GM12878 (cell line): ENCODE measurements around the gene ANKRD33B. TPM values are rescaled to one million over a fixed set of nuclear protein-coding genes. Genes with fewer than 3 reads are reported as not detected.

ENCODE experiments used
- ATAC-seq: fragments of 200-7000 bp; cut with Tn5 transposase; 3 replicates; pipeline ENCODE4 v1.9.1; 2020; ENCODE audit warnings: mild to moderate bottlenecking, moderate library complexity
- BruUV-seq: library from RNA; stranded (reverse); fragments of 400-500 nt; replicated peaks from 2 replicates; lab custom pipeline; 2021; lab: Mats Ljungman, UMichigan
- CTCF ChIA-PET: fragments of 300-600 bp; sonication (Branson Sonifier 250); formaldehyde crosslinking; extraction: SDS; loops from one replicate; lab custom pipeline; 2021; ENCODE audit warnings: inconsistent platforms; lab: Yijun Ruan, JAX
- POLR2A ChIA-PET: fragments of 350-600 bp; formaldehyde crosslinking; extraction: SDS; loops from one replicate; lab custom pipeline; 2021; ENCODE audit warnings: inconsistent platforms; lab: Charles Lee
- RAD21 ChIA-PET: fragments of 300-600 bp; sonication (Branson Sonifier 250); formaldehyde crosslinking; loops from one replicate; lab custom pipeline; 2023; ENCODE audit warnings: antibody characterized with exemption; ENCODE audit not compliant: unreplicated experiment; lab: Charles Lee
- SMC1A ChIA-PET: fragments of 300-600 bp; sonication (Branson Sonifier 250); formaldehyde crosslinking; loops from one replicate; lab custom pipeline; 2023; ENCODE audit not compliant: unreplicated experiment, uncharacterized antibody; lab: Charles Lee
- DNase-seq: peaks from one replicate; pipeline ENCODE4 v3.0.0-alpha.2; 2011; ENCODE audit warnings: low read depth, low spot score
- FAIRE-seq: peaks from 3 replicates; lab custom pipeline; 2011; peaks lifted over from hg19 to GRCh38; lab: Jason Lieb, UNC
- H2AFZ ChIP-seq: 2 replicates; pipeline ENCODE4 v1.6.0; 2011; ENCODE audit warnings: low read depth, low read length, control low read depth; ENCODE audit not compliant: control insufficient read depth
- H3K27ac ChIP-seq: 2 replicates; pipeline ENCODE4 v1.5.1; 2011; ENCODE audit warnings: control low read depth; ENCODE audit not compliant: control insufficient read depth, insufficient read depth
- H3K27me3 ChIP-seq, 2 experiments: replicated peaks in 1 of 2; 2 replicates each; pipeline versions ENCODE4 v1.6.0 to v1.6.1; 2011; ENCODE audit warnings: low read length in 1 of 2; ENCODE audit not compliant: control insufficient read depth in 2 of 2, insufficient read depth in 2 of 2
- H3K36me3 ChIP-seq, 2 experiments: 2 replicates each; pipeline ENCODE4 v1.5.1; 2011; ENCODE audit warnings: low read length in 1 of 2; ENCODE audit not compliant: control insufficient read depth in 2 of 2, insufficient read depth in 2 of 2
- H3K4me1 ChIP-seq: 2 replicates; pipeline ENCODE4 v1.6.1; 2011; ENCODE audit warnings: mild to moderate bottlenecking, low read length, moderate library complexity, mixed read lengths; ENCODE audit not compliant: control insufficient read depth, insufficient read depth
- H3K4me2 ChIP-seq: 2 replicates; pipeline ENCODE4 v1.6.0; 2011; ENCODE audit warnings: control low read depth; ENCODE audit not compliant: control insufficient read depth, insufficient read depth
- H3K4me3 ChIP-seq: fragments of 200-600 bp; sonication (generic); 2 replicates; pipeline ENCODE4 v1.5.1; 2016
- H3K79me2 ChIP-seq: 2 replicates; pipeline ENCODE4 v1.6.0; 2011; ENCODE audit warnings: low read length; ENCODE audit not compliant: control insufficient read depth, insufficient read depth
- H3K9ac ChIP-seq: 2 replicates; pipeline ENCODE4 v1.8.0; 2011; ENCODE audit warnings: low read length, control low read depth, mixed read lengths; ENCODE audit not compliant: control insufficient read depth, insufficient read depth
- H3K9me3 ChIP-seq: replicated peaks from 3 replicates; pipeline ENCODE4 v1.5.1; 2011; ENCODE audit warnings: mild to moderate bottlenecking, low read length; ENCODE audit not compliant: control insufficient read depth, insufficient read depth
- H4K20me1 ChIP-seq: 2 replicates; pipeline ENCODE4 v1.6.0; 2011; ENCODE audit not compliant: control insufficient read depth, insufficient read depth
- CBX3 ChIP-seq: fragments of 200-600 bp; sonication (generic); IDR thresholded peaks from 2 replicates; pipeline ENCODE4 v1.6.1; 2016; ENCODE audit warnings: low read depth, borderline replicate concordance
- CBX5 ChIP-seq: sonication (generic); IDR thresholded peaks from 2 replicates; pipeline ENCODE4 v1.6.1; 2016; ENCODE audit warnings: low read depth, moderate library complexity, mild to moderate bottlenecking, inconsistent platforms
- EZH2 ChIP-seq: IDR thresholded peaks from 2 replicates; pipeline ENCODE4 v1.6.1; 2012; ENCODE audit warnings: low read depth, mild to moderate bottlenecking, control low read depth, inconsistent platforms, low read length, borderline replicate concordance; ENCODE audit not compliant: control insufficient read depth
- IKZF1 ChIP-seq: fragments of 450-650 bp; conservative IDR thresholded peaks from 2 replicates; pipeline ENCODE4 v1.6.1; 2017; ENCODE audit warnings: antibody characterized with exemption, mild to moderate bottlenecking
- NFYA ChIP-seq: IDR thresholded peaks from 2 replicates; pipeline ENCODE4 v1.6.1; 2011; ENCODE audit warnings: low read depth, mild to moderate bottlenecking, low read length, improper control_type of control experiment, borderline replicate concordance
- PAX8 ChIP-seq: fragments of 450-650 bp; IDR thresholded peaks from 2 replicates; pipeline ENCODE4 v1.6.1; 2017; ENCODE audit warnings: mild to moderate bottlenecking, moderate library complexity
- RAD51 ChIP-seq: fragments of 450-650 bp; IDR thresholded peaks from 2 replicates; pipeline ENCODE4 v1.6.1; 2016; ENCODE audit warnings: moderate library complexity, mild to moderate bottlenecking, inconsistent platforms
- STAT3 ChIP-seq: IDR thresholded peaks from 2 replicates; pipeline ENCODE4 v1.6.1; 2011; ENCODE audit warnings: low read depth, low read length, improper control_type of control experiment
- WGBS: methylation state at CpG from one replicate; pipeline ENCODE4 v1.1.6; 2016; ENCODE audit warnings: low lambda C conversion rate; ENCODE audit not compliant: insufficient replicate concordance, insufficient coverage; ENCODE audit errors: missing lambda C conversion rate; 5-methylcytosine and 5-hydroxymethylcytosine counted together
- in situ Hi-C: fragments of 300-500 bp; cut with MboI; formaldehyde crosslinking; loops from 9 replicates; pipeline ENCODE4 v1.14.3; 2018; ENCODE audit warnings: mixed read lengths
- intact Hi-C: fragments of 100-400 bp; cut with micrococcal nuclease; formaldehyde crosslinking; loops from one replicate; pipeline ENCODE4 v1.14.2; 2022; ENCODE audit not compliant: unreplicated experiment
- polyA plus RNA-seq, 11 experiments: library from polyadenylated mRNA; depleted of rRNA in 4 of 11; unstranded in 6 of 11; stranded (reverse) in 5 of 11; fragments of >200 nt; fragmentation: Nextera tagmentation in 4 of 11; fragmentation: Illumina TruSeq in 1 of 11; extraction: Ambion mirVana in 4 of 11; extraction: Trizol in 1 of 11; gene quantifications; 1 replicate in 1 of 11; 2 replicates in 10 of 11; pipeline versions ENCODE4 v1.2.1 to v1.2.3, GENCODE V29; 2011 to 2016; ENCODE audit warnings: inconsistent platforms in 2 of 11, missing spikeins in 2 of 11, low read depth in 1 of 11
- total RNA-seq, 4 experiments: library from RNA; depleted of rRNA in 3 of 4; stranded (reverse); fragments of >200 nt in 3 of 4; fragmentation: Illumina TruSeq in 1 of 4; extraction: Trizol in 1 of 4; gene quantifications; 2 replicates each; pipeline versions ENCODE4 v1.2.1 to v1.2.3, GENCODE V29; 2013 to 2021
- TF ChIP-seq, protein P1 (sequence below): IDR thresholded peaks from 2 replicates; pipeline ENCODE4 v1.6.1; 2012; ENCODE audit warnings: low read depth, low read length, improper control_type of control experiment
- TF ChIP-seq, protein P2 (sequence below): fragments of 450-650 bp; formaldehyde crosslinking; IDR thresholded peaks from 2 replicates; pipeline ENCODE4 v1.4.0; 2020; ENCODE audit warnings: mild to moderate bottlenecking, moderate library complexity

Gene ANKRD33B
- total and polyA plus RNA-seq, 10 of the 15 experiments (the other 5 are each of a cell fraction or from before 2014, with no cell fraction given), result 4.9 to 61.6 (median 15.6) TPM

DNA sequence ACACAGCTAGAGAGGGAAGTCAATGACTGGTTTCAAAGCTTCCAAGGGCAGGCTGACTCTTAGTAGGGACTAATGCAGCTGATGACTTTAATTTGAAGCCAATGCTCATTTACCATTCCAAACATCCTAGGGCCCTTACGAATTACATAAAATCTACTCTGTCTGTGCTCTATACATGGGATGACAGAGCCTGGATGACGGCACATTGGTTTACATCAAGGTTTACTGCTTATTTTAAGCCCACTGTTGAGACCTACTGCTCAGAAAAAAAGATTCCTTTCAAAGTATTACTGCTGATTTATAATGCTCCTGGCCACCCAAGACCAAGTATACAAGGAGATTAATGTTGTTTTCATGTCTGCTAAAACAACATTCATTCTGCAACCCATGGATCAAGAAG, 123.0 kb downstream of the ANKRD33B start:
- ChIA-PET POLR2A (interaction anchor here (3.8 kb wide), 1 partner anchor 53 kb away, joined by 39 read pairs; no protein-coding TSS in a partner anchor), RAD21 (interaction anchor here (0.9 to 4.5 kb wide), 7 partner anchors 53 to 236 kb away, joined by 3 to 93 read pairs (median 4); no protein-coding TSS in a partner anchor), CTCF (interaction anchor here (0.9 to 5.1 kb wide), 9 partner anchors 8 to 234 kb away, joined by 3 to 37 read pairs (median 12); no protein-coding TSS in a partner anchor), SMC1A (interaction anchor here (0.8 to 4.8 kb wide), 11 partner anchors 9 to 403 kb away, joined by 3 to 90 read pairs (median 5); no protein-coding TSS in a partner anchor)
- in situ Hi-C loops, result loop anchor here (5.0 kb wide), 1 partner anchor 235 kb away; no protein-coding TSS in a partner anchor
- Histone ChIP-seq H3K4me2 (no peak overlapping the region), H3K79me2 (peaks cover 9% of the 10 kb centered on the region), H3K9ac (no peak overlapping the region), H3K4me3 (no peak overlapping the region), H3K36me3 (peaks cover 9 to 15% of the 10 kb centered on the region in 2 experiments; a peak in 3 of 4 replicates), H3K4me1 (peaks cover 23% of the 10 kb centered on the region), H3K9me3 (peaks cover 16% of the 10 kb centered on the region), H2AFZ (no peak overlapping the region), H4K20me1 (no peaks in the 10 kb centered on the region), H3K27ac (no peak overlapping the region), H3K27me3 (no peaks in the 10 kb centered on the region)
- BruUV-seq, result no TSS peak
- DNase-seq, result no peak
- intact Hi-C loops, result no loop called here
- TF ChIP-seq CBX5 (peak; percentile 93), NFYA (no peak), CBX3 (0 out of 2 replicates have a peak, but pooled peaks have one; percentile 80)
- FAIRE-seq, result peak; percentile 74
- no peak for ATAC-seq
- WGBS, result 100% methylated on average over 2 of the region's 2 CpGs

- Histone ChIP-seq H3K4me2 (no peak overlapping the region), H3K4me3 (no peak overlapping the region), H3K79me2 (peaks cover 9% of the 10 kb centered on the region), H2AFZ (no peak overlapping the region), H3K9me3 (peaks cover 16% of the 10 kb centered on the region), H3K27me3 (no peaks in the 10 kb centered on the region), H3K27ac (no peak overlapping the region), H3K36me3 (peaks cover 2 to 7% of the 10 kb centered on the region in 2 experiments; a peak in 3 of 4 replicates), H3K4me1 (peaks cover 23% of the 10 kb centered on the region), H4K20me1 (no peaks in the 10 kb centered on the region), H3K9ac (no peak overlapping the region)
- intact Hi-C loops (loop anchor here (1.0 to 2.0 kb wide), 3 partner anchors 53 to 236 kb away; no protein-coding TSS in a partner anchor), in situ Hi-C loops (loop anchor here (5.0 kb wide), 1 partner anchor 236 kb away; no protein-coding TSS in a partner anchor)
- ChIA-PET RAD21 (interaction anchor here (0.6 to 4.2 kb wide), 9 partner anchors 54 to 235 kb away, joined by 3 to 44 read pairs (median 7); no protein-coding TSS in a partner anchor), CTCF (interaction anchor here (0.6 to 7.0 kb wide), 15 partner anchors 10 to 931 kb away, joined by 3 to 111 read pairs (median 9); no protein-coding TSS in a partner anchor), SMC1A (interaction anchor here (0.7 to 4.5 kb wide), 10 partner anchors 11 to 265 kb away, joined by 3 to 37 read pairs (median 5); no protein-coding TSS in a partner anchor), POLR2A (interaction anchor here (0.9 to 1.2 kb wide), 2 partner anchors 55 to 61 kb away, joined by 4 to 5 read pairs; no protein-coding TSS in a partner anchor)
- BruUV-seq, result no TSS peak
- ATAC-seq, result no peak
- FAIRE-seq, result no peak
- WGBS, result 99% methylated on average over 13 of the region's 13 CpGs
- DNase-seq, result no peak
- TF ChIP-seq, protein P1, sequence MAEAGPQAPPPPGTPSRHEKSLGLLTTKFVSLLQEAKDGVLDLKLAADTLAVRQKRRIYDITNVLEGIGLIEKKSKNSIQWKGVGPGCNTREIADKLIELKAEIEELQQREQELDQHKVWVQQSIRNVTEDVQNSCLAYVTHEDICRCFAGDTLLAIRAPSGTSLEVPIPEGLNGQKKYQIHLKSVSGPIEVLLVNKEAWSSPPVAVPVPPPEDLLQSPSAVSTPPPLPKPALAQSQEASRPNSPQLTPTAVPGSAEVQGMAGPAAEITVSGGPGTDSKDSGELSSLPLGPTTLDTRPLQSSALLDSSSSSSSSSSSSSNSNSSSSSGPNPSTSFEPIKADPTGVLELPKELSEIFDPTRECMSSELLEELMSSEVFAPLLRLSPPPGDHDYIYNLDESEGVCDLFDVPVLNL, result no peak
- TF ChIP-seq RAD51 (no peak), IKZF1 (no peak), EZH2 (no peak), STAT3 (no peak), PAX8 (no peak), CBX5 (no peak)
- TF ChIP-seq, protein P2, sequence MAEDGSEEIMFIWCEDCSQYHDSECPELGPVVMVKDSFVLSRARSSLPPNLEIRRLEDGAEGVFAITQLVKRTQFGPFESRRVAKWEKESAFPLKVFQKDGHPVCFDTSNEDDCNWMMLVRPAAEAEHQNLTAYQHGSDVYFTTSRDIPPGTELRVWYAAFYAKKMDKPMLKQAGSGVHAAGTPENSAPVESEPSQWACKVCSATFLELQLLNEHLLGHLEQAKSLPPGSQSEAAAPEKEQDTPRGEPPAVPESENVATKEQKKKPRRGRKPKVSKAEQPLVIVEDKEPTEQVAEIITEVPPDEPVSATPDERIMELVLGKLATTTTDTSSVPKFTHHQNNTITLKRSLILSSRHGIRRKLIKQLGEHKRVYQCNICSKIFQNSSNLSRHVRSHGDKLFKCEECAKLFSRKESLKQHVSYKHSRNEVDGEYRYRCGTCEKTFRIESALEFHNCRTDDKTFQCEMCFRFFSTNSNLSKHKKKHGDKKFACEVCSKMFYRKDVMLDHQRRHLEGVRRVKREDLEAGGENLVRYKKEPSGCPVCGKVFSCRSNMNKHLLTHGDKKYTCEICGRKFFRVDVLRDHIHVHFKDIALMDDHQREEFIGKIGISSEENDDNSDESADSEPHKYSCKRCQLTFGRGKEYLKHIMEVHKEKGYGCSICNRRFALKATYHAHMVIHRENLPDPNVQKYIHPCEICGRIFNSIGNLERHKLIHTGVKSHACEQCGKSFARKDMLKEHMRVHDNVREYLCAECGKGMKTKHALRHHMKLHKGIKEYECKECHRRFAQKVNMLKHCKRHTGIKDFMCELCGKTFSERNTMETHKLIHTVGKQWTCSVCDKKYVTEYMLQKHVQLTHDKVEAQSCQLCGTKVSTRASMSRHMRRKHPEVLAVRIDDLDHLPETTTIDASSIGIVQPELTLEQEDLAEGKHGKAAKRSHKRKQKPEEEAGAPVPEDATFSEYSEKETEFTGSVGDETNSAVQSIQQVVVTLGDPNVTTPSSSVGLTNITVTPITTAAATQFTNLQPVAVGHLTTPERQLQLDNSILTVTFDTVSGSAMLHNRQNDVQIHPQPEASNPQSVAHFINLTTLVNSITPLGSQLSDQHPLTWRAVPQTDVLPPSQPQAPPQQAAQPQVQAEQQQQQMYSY (CRISPR knock-in tag), result no peak
These were observed 124.8 kb downstream of the ANKRD33B start for GRCh38 chr5:10688651-10689171.
